22Rv1 (cell line): Measurements from ENCODE around the gene STRADB.

Experiments used
- CTCF ChIP-seq: fragments of 450-650 bp; IDR thresholded peaks from 2 replicates; pipeline ENCODE4 v1.5.1; 2017; ENCODE audit warnings: mild to moderate bottlenecking
- ZFX ChIP-seq: fragments of 450-650 bp; IDR thresholded peaks from 2 replicates; pipeline ENCODE4 v1.6.1; 2017; ENCODE audit warnings: antibody characterized with exemption, borderline replicate concordance

DNA sequence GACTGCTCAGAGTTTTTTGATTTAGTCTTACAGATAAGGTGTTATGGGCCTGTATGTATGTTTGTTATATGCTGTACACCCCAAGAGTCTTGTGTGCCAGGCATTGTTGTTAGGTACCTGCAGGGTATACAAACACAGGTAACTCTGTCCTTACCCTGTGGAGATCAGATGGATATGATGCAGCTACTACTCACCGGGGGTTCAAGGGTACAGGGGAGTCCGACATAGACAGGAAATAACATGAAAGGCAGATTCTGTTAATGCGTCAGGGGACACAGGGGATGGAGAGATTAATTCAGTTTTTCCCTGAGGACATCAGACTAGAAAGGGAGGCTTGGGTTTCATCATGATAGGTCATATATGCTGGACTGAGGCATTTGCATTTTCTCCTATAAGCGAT is 31.6 kb upstream of the STRADB start:
- TF ChIP-seq CTCF (no peak), ZFX (no peak)
